HG03135 (cell line): ENCODE measurements around the gene GABRB1.

Source experiments
- ATAC-seq: cut with Tn5 transposase; IDR thresholded peaks from one replicate; pipeline ENCODE4 v1.9.1; 2021; ENCODE audit warnings: mild to moderate bottlenecking, moderate library complexity; ENCODE audit not compliant: unreplicated experiment

GABRB1 gene

GRCh38 chr4:47109379-47109778 is 78.0 kb downstream of the GABRB1 start:
- ATAC-seq = no peak

- no peak for ATAC-seq
Observed at GRCh38 chr4:47110546-47111132, 79.3 kb downstream of the GABRB1 start.

GRCh38 chr4:47118192-47118929 is 87.0 kb downstream of the GABRB1 start:
- ATAC-seq = no peak

- ATAC-seq = no peak
Observed at GRCh38 chr4:47120783-47121182, 89.4 kb downstream of the GABRB1 start.

GRCh38 chr4:47122592-47123291 is 91.4 kb downstream of the GABRB1 start:
- ATAC-seq = peak; percentile 84

- no peak for ATAC-seq
Observed at GRCh38 chr4:47128991-47129390, 97.6 kb downstream of the GABRB1 start.

- ATAC-seq = no peak
Observed at GRCh38 chr4:47135210-47135609, 103.8 kb downstream of the GABRB1 start.

- no peak for ATAC-seq
Observed at GRCh38 chr4:47143261-47143660, 111.9 kb downstream of the GABRB1 start.

- peak; percentile 99 for ATAC-seq
Observed at GRCh38 chr4:47145630-47146029, 114.3 kb downstream of the GABRB1 start.

- ATAC-seq = no peak
Observed at GRCh38 chr4:47154816-47155370, 123.5 kb downstream of the GABRB1 start.

GRCh38 chr4:47155919-47156318 is 124.6 kb downstream of the GABRB1 start:
- ATAC-seq = no peak

- no peak for ATAC-seq
Observed at GRCh38 chr4:47160095-47160494, 128.7 kb downstream of the GABRB1 start.

GRCh38 chr4:47167081-47168035 is 136.0 kb downstream of the GABRB1 start:
- ATAC-seq = no peak

GRCh38 chr4:47184083-47184482 is 152.7 kb downstream of the GABRB1 start:
- no peak for ATAC-seq

- no peak for ATAC-seq
Observed at GRCh38 chr4:47185761-47186160, 154.4 kb downstream of the GABRB1 start.

- ATAC-seq = no peak
Observed at GRCh38 chr4:47187608-47188007, 156.2 kb downstream of the GABRB1 start.

- no peak for ATAC-seq
Observed at GRCh38 chr4:47193179-47193578, 161.8 kb downstream of the GABRB1 start.

- no peak for ATAC-seq
Observed at GRCh38 chr4:47194036-47194737, 162.8 kb downstream of the GABRB1 start.

- ATAC-seq = no peak
Observed at GRCh38 chr4:47195706-47196105, 164.3 kb downstream of the GABRB1 start.

- ATAC-seq = no peak
Observed at GRCh38 chr4:47198791-47199190, 167.4 kb downstream of the GABRB1 start.
